H1 (cell line): ENCODE data around the gene TAS2R31. TPM values are rescaled to one million over a fixed set of nuclear protein-coding genes. Genes with fewer than 3 reads are reported as not detected.

Experiments
- SIX5 ChIP-seq: IDR thresholded peaks from 2 replicates; pipeline ENCODE4 v1.6.1; 2011; ENCODE audit warnings: mild to moderate bottlenecking, low read depth, low read length
- polyA plus RNA-seq, 7 experiments: library from polyadenylated mRNA; depleted of rRNA in 3 of 7; stranded (reverse) in 5 of 7; unstranded in 2 of 7; fragments of >200 nt in 5 of 7; fragments of 200-250 nt in 2 of 7; gene quantifications; 1 replicate in 5 of 7; 2 replicates in 1 of 7; 4 replicates in 1 of 7; pipeline versions ENCODE4 v1.2.1 to v1.2.3, GENCODE V29; 2011 to 2013; ENCODE audit warnings: missing spikeins in 2 of 7, mixed read lengths in 2 of 7
- total RNA-seq: library from RNA; stranded (reverse); fragmentation: NEBNext Ultra II Directional; extraction: Animal tissue kit (Norgen Biotek cat#: 25700); gene quantifications from 2 replicates; pipeline ENCODE4 v1.2.1, GENCODE V29; 2021
- TF ChIP-seq, protein P1 (sequence below): IDR thresholded peaks from 2 replicates; pipeline ENCODE4 v1.6.1; 2012; ENCODE audit warnings: low read length, inconsistent platforms
- TF ChIP-seq, protein P2 (sequence below), 3 experiments: IDR thresholded peaks; 1 replicate in 2 of 3; 2 replicates in 1 of 3; pipeline versions ENCODE4 v1.5.1 to v1.6.1; 2011; ENCODE audit warnings: low read length in 3 of 3, mild to moderate bottlenecking in 3 of 3, inconsistent platforms in 2 of 3, low read depth in 1 of 3, moderate library complexity in 1 of 3; ENCODE audit not compliant: insufficient read depth in 1 of 3; ENCODE audit errors: control extremely low read depth in 1 of 3

TAS2R31 gene
- total and polyA plus RNA-seq, 2 of the 8 experiments (the other 6 are each of a cell fraction or from before 2014, with no cell fraction given) = 0.24 to 1.4 TPM

DNA sequence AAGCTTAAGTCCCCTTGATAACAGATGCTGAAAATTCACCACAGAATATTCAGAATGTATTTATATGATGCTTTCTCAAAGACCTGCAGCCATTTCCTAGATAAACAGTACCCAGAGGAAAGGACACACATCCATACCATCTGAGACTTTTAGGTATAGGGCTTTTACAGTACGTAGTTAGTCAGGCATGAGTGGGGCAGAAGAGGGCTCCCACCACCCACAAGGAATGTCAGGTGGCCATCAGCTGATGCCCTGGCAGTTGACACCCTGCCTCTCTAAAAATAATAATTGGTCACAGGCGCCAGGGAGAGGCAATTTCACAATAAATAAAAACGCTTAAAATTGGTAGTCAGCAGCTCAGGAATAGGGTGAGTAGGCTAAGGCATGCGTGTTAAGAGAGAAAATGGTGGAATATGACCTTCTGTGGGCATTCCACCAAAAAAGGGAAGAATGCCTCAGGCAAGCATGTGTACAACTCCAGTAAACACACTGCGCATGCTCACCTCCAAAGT, 38.7 kb upstream of the TAS2R31 start (continued):
- TF ChIP-seq, protein P1, sequence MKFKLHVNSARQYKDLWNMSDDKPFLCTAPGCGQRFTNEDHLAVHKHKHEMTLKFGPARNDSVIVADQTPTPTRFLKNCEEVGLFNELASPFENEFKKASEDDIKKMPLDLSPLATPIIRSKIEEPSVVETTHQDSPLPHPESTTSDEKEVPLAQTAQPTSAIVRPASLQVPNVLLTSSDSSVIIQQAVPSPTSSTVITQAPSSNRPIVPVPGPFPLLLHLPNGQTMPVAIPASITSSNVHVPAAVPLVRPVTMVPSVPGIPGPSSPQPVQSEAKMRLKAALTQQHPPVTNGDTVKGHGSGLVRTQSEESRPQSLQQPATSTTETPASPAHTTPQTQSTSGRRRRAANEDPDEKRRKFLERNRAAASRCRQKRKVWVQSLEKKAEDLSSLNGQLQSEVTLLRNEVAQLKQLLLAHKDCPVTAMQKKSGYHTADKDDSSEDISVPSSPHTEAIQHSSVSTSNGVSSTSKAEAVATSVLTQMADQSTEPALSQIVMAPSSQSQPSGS = no peak
- TF ChIP-seq, protein P2, sequence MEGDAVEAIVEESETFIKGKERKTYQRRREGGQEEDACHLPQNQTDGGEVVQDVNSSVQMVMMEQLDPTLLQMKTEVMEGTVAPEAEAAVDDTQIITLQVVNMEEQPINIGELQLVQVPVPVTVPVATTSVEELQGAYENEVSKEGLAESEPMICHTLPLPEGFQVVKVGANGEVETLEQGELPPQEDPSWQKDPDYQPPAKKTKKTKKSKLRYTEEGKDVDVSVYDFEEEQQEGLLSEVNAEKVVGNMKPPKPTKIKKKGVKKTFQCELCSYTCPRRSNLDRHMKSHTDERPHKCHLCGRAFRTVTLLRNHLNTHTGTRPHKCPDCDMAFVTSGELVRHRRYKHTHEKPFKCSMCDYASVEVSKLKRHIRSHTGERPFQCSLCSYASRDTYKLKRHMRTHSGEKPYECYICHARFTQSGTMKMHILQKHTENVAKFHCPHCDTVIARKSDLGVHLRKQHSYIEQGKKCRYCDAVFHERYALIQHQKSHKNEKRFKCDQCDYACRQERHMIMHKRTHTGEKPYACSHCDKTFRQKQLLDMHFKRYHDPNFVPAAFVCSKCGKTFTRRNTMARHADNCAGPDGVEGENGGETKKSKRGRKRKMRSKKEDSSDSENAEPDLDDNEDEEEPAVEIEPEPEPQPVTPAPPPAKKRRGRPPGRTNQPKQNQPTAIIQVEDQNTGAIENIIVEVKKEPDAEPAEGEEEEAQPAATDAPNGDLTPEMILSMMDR (IDR thresholded peaks at IDR 0.05; ENCODE audit: control extremely low read depth in 1 of 3, insufficient read depth in 1 of 3, low read depth in 1 of 3, low read length in 3 of 3) = no peak
- no peak for TF ChIP-seq SIX5
